ACC112 (cell line): Measurements from ENCODE around the gene SGTA.

ENCODE experiments used
- H2AFZ ChIP-seq: fragments of 200-600 bp; sonication (generic); one replicate; pipeline ENCODE4 v1.6.0; 2017; ENCODE audit warnings: antibody characterized with exemption, low read length; ENCODE audit not compliant: unreplicated experiment
- H3K27ac ChIP-seq: fragments of 200-600 bp; sonication (generic); 2 replicates; pipeline ENCODE4 v1.5.1; 2014; ENCODE audit warnings: low read depth, mild to moderate bottlenecking, antibody characterized with exemption, low read length, moderate library complexity
- H3K27me3 ChIP-seq: fragments of 200-600 bp; sonication (generic); 2 replicates; pipeline ENCODE4 v1.6.1; 2014; ENCODE audit warnings: mild to moderate bottlenecking, antibody characterized with exemption, low read length, moderate library complexity, mixed read lengths; ENCODE audit not compliant: insufficient read depth
- H3K36me3 ChIP-seq: fragments of 200-600 bp; sonication (generic); 2 replicates; pipeline ENCODE4 v1.6.1; 2016; ENCODE audit warnings: mild to moderate bottlenecking, antibody characterized with exemption, low read length, moderate library complexity, mixed read lengths; ENCODE audit not compliant: insufficient read depth
- H3K4me1 ChIP-seq: fragments of 200-600 bp; sonication (generic); one replicate; pipeline ENCODE4 v1.6.1; 2016; ENCODE audit warnings: low read length, mixed read lengths; ENCODE audit not compliant: insufficient read depth, unreplicated experiment, control insufficient read depth
- H3K4me3 ChIP-seq: fragments of 200-600 bp; sonication (generic); 2 replicates; pipeline ENCODE4 v1.5.1; 2014; ENCODE audit warnings: mild to moderate bottlenecking, low read depth, low read length
- H3K79me2 ChIP-seq: fragments of 200-600 bp; sonication (generic); one replicate; pipeline ENCODE4 v1.6.0; 2016; ENCODE audit warnings: low read length; ENCODE audit not compliant: control insufficient read depth, unreplicated experiment, insufficient read depth

SGTA gene

DNA sequence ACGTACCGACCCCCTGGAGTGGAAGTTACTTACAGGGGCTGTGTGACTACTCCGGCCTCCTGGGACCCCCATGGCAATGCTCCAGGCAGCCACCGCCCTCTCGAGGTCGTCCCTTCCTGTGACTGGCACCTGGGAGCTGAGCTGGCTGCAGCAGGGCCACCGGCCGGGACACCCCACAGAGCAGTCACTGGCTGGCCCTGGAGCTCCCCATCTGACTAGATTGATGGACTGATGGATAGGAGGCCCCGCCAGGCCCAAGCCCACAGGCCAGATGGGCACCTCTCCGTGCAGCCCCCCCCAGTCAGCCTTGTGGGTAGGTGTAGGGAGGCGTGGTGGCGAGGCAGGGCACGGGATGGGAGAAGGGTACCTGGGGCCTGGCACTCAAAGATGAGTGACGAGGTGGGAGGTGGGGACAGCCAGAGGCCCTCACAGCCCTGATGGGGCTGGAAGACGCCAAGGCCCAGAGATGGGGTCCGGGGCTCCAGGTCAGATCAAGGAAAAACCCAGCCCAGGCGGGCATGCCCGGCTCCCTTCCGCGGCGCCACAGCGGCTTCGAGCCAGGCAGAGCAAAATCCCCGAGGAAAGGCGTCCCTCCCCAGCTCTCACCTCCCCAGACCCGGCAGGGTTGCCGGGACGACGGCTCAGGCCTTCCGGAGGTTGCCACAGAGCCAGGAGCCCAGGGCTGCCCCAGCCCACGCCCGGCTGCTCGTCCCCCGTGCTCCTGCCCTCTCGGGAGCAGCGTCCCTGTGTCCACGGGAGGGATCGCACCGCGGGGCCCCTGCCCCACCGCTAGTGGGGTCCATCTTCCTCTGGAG lies 51.7 kb downstream of the SGTA start:
- H3K27me3 ChIP-seq = peaks cover 8% of the 10 kb centered on the region; the same call in 1 of the 2 replicates
- H3K4me3 ChIP-seq = no peak overlapping the region
- H2AFZ ChIP-seq = no peak overlapping the region
- no peak overlapping the region for H3K27ac ChIP-seq
- H3K4me1 ChIP-seq = no peaks in the 10 kb centered on the region
- no peaks in the 10 kb centered on the region for H3K79me2 ChIP-seq
- peaks cover 2% of the 10 kb centered on the region; the same call in 1 of the 2 replicates for H3K36me3 ChIP-seq

DNA sequence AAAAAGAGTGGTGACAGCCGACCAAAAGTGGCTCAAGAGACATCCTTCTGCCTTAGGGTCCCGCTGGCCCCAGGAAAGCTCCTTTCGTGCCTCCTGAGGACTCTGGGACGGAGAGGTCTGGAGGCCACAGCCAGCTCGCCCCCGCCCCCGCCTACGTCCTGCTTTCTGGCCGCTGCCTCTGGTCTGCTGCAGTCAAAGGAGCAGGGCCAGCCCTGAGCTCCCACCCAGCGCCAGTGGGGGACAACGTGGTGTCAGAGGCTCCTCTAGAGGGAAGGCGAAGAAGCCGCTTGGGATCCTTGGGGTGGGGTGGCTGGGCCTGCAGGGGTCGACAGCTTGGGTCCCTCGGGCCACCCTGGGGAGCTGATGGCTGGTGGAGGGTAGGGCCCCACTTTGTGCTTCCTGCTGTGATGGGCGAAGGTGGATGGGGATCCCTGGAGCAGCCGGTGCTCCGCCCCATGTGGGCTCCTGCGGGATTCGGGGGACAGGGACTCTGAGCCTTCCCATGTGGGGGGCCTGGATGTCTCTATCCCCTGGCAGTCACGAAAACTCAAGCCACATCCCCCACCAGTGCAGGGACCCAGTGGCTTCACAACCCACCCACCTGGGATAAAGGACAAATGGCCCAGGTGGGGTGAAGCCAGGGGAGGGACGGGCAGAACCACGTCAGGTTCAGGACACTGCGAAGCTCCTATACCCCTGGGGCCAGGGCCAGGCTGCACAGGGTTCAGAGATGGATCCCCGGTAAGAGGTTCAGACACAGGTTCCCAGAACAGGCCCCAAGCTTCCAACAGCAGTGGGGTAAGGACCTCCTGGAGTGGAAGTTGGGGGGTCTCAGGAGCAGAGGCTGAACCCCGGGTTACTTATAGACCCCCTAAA lies 52.9 kb downstream of the SGTA start:
- Histone ChIP-seq H3K79me2 (no peaks in the 10 kb centered on the region), H2AFZ (no peak overlapping the region), H3K36me3 (no peaks in the 10 kb centered on the region), H3K4me3 (no peak overlapping the region), H3K27ac (no peak overlapping the region), H3K27me3 (peaks cover 8% of the 10 kb centered on the region; the same call in 1 of the 2 replicates), H3K4me1 (no peaks in the 10 kb centered on the region)

DNA sequence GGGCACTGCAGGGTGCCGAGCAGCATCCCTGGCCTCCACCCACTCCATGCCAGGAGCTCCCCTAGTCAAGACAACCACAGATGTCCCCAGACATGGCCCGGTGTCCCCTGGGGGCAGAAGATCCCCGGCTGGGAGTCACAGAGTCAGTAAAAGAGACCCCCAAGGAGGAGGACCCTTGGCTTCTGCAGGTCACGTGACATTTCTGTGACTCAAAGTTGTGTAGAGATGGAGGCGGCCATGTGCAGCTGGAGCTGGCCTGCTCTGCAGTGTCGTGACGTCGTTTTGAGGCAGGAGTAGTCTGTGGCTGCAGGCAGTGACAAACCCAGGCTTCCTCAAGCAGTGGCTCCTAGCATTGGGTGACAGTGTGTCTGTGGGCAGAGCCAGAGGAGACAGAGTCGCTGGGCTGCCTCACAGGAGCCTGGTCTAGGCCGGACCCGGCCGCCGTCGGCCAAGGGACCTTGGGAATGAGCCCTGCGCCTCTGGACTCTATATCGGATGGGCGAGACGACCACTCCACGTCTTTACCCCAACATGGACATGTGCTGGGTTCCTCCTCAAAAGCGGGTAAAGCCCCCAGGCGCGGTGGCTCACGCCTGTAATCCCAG lies 54.2 kb downstream of the SGTA start:
- Histone ChIP-seq H3K27me3 (peaks cover 8% of the 10 kb centered on the region; the same call in 1 of the 2 replicates), H3K36me3 (no peaks in the 10 kb centered on the region), H3K27ac (no peak overlapping the region), H3K79me2 (no peaks in the 10 kb centered on the region), H3K4me1 (no peaks in the 10 kb centered on the region), H3K4me3 (no peak overlapping the region), H2AFZ (no peak overlapping the region)

DNA sequence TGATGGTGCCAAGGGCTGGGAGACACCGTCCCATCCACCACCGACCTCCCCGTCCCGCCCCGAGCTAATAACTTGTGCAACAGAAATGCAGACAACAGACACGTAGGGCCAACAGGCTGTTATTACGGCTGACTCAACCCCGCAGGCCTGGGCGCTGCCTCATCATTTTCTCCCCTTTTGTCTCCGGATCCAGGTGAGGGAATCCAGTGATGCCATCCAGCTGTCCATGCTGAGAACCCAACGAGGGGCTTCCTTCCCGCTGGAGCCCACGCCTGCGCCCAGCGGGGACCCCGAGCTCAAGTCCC lies 55.5 kb downstream of the SGTA start:
- Histone ChIP-seq H2AFZ (no peak overlapping the region), H3K4me1 (peaks cover 4% of the 10 kb centered on the region), H3K4me3 (no peak overlapping the region), H3K79me2 (no peaks in the 10 kb centered on the region), H3K27ac (no peak overlapping the region), H3K36me3 (no peaks in the 10 kb centered on the region), H3K27me3 (peaks cover 8% of the 10 kb centered on the region; the same call in 1 of the 2 replicates)

DNA sequence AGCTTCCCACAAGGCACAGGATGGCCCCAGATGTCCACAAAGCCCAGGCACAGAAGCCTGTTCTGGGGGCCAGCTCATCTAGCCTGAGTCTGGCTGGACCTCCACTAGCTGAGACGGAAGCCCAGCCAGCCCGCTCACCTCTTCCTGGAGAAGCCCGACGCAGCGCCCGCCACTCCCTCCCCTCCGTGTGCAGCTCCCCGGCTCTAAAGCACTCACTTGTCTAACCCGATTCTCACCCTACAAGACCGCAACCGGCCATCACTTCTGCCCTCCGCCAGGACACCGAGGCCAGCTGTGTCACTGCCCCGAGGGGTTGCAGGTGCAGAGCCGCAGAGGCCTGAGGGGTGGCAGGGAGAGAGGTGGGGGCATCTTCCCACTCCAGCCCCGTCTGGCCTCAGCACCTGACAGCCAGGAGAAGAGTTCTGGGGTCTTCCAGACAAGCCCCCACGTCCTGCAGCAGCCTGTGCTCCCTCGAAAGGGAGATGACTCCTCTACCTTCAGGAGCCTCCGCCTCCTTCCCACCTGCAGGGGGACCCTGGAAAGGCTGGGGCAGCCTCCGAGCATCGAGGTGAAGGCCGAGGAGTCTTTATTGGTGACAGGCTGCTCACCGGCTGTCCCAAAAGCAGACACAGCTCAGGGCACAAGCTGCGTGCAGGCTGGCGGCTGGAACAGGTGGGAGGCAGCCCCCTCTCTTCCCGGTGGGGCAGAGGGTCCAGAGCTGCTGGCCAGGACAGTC lies 56.0 kb downstream of the SGTA start:
- no peak overlapping the region for H3K4me3 ChIP-seq
- H3K27me3 ChIP-seq = peaks cover 13% of the 10 kb centered on the region; the same call in 1 of the 2 replicates
- no peaks in the 10 kb centered on the region for H3K36me3 ChIP-seq
- H3K4me1 ChIP-seq = peaks cover 4% of the 10 kb centered on the region
- H3K79me2 ChIP-seq = no peaks in the 10 kb centered on the region
- H2AFZ ChIP-seq = no peak overlapping the region
- no peak overlapping the region for H3K27ac ChIP-seq

DNA sequence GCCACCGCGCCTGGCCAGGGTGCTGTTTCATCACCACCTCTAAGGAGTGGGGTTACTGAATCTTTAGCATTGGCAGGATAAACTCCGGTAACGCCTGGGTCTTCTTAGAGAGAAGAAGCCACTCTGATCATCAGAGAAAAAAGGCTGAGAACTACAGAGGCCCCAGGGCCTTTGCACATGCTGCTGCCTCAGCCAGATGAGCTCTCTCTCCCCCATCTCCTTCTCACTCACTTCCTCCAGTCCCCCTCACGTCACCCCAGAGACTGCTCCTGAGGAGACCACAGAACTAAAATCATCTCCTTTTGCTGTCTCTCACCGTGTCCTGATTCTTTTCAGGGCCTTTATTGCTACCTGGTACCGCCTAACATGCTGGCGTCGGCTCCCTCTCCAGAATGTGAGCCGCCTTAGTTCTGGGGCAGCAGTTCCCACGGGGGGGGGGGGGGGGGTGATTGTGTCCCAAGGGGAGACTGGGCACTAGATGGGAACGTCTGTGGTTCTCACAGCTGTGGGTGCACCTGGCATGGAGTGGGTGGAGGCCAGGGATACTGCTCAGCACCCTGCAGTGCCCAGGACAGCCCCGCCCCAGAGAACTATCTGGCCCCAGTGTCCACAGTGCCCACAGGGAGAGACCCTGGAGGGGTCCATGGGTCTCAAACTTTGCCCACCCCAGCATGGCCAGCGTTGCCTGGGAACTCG lies 56.8 kb downstream of the SGTA start:
- no peak overlapping the region for H3K4me3 ChIP-seq
- no peaks in the 10 kb centered on the region for H3K36me3 ChIP-seq
- H3K27me3 ChIP-seq = peaks cover 20% of the 10 kb centered on the region
- no peak overlapping the region for H2AFZ ChIP-seq
- H3K27ac ChIP-seq = no peak overlapping the region
- no peaks in the 10 kb centered on the region for H3K79me2 ChIP-seq
- peaks cover 4% of the 10 kb centered on the region for H3K4me1 ChIP-seq

DNA sequence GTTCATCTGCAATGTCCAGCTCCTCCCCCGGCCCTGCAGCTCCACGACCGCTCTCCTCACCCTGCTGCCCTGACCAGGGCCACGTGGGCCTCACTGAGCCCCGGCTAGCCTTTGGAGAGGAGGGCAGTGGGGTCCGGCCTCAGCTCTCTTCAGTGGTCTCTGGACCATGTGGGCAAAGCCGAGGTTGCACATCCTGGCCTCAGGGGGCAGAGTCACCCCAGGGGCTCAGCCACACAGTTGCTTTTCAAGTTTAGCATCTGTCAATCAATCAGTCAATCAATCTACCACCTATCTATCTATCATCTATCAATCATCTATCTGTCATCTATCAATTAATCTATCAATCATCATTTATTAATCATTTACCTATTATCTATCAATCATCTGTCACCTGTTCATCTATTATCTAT lies 58.9 kb downstream of the SGTA start:
- Histone ChIP-seq H3K4me1 (peaks cover 8% of the 10 kb centered on the region), H3K36me3 (no peaks in the 10 kb centered on the region), H3K27me3 (peaks cover 32% of the 10 kb centered on the region), H3K79me2 (no peaks in the 10 kb centered on the region), H3K4me3 (no peak overlapping the region), H3K27ac (no peak overlapping the region), H2AFZ (no peak overlapping the region)

DNA sequence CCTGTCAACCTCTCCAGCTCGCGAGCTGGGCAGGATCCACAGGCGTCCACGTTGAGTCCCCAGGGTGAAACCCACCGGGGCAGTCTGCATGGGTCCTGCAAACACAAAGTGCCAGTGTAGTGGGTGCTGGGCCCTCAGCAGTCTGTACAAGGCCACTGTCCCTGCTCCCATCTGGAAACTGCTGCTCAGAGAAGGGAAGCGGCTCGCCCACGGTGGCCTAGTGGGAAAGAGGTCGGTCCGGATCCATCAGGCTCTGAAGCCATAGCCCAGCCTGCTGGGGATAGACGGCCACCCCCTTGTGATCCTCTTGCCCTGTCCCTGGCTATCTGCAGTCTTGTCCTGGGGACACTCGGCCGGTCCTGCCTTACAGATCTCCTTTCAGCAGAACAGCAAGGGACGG lies 59.3 kb downstream of the SGTA start:
- no peak overlapping the region for H3K27ac ChIP-seq

DNA sequence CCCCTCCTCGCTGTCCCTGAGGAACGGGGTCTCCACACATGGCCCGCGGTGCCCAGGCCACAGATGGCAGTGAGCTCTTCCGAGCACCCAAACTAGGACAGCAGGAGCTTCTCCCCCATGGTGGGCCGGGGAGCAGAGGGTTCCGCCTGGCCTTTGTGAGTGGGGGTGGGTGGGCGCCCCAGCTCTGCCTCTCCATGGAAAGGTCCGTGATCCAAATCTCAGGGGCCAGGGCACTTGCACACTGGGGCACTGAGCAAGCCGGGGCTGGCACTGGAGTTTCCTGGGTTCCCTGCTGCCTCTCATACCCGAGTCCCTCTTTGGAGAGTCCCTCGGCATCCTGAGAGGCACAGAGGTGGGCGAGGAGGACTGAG lies 59.7 kb downstream of the SGTA start:
- no peak overlapping the region for H3K27ac ChIP-seq
- peaks cover 32% of the 10 kb centered on the region for H3K27me3 ChIP-seq
- no peaks in the 10 kb centered on the region for H3K79me2 ChIP-seq
- H3K4me3 ChIP-seq = no peak overlapping the region
- no peaks in the 10 kb centered on the region for H3K36me3 ChIP-seq
- H3K4me1 ChIP-seq = peaks cover 8% of the 10 kb centered on the region
- no peak overlapping the region for H2AFZ ChIP-seq

More for the DNA sequence above, 59.3 kb downstream of the SGTA start:
- H3K27me3 ChIP-seq = peaks cover 32% of the 10 kb centered on the region
- no peaks in the 10 kb centered on the region for H3K36me3 ChIP-seq
- no peak overlapping the region for H3K4me3 ChIP-seq
- H3K79me2 ChIP-seq = no peaks in the 10 kb centered on the region
- peaks cover 8% of the 10 kb centered on the region for H3K4me1 ChIP-seq
- H2AFZ ChIP-seq = no peak overlapping the region
